MM.1S (cell line): ENCODE data around the gene OR52E5.

ENCODE experiments used
- DNase-seq: peaks from one replicate; pipeline ENCODE4 v3.0.0-alpha.2; 2015
- H2AFZ ChIP-seq: fragments of 300-600 bp; sonication (generic); 2 replicates; pipeline ENCODE4 v1.6.0; 2016; ENCODE audit warnings: antibody characterized with exemption, low read length
- H3F3A ChIP-seq: fragments of 300-600 bp; sonication (generic); 2 replicates; pipeline ENCODE4 v1.6.1; 2016; ENCODE audit warnings: mild to moderate bottlenecking, antibody characterized with exemption, low read length, moderate library complexity, mixed read lengths; ENCODE audit not compliant: insufficient read depth
- H3K27ac ChIP-seq: fragments of 300-600 bp; sonication (generic); 2 replicates; pipeline ENCODE4 v1.5.1; 2016; ENCODE audit warnings: mild to moderate bottlenecking, low read length
- H3K27me3 ChIP-seq: fragments of 300-600 bp; sonication (generic); replicated peaks from 2 replicates; pipeline ENCODE4 v1.6.0; 2016; ENCODE audit warnings: low read length; ENCODE audit not compliant: insufficient read depth
- H3K36me3 ChIP-seq: fragments of 300-600 bp; sonication (generic); replicated peaks from 2 replicates; pipeline ENCODE4 v1.6.1; 2016; ENCODE audit warnings: mild to moderate bottlenecking, low read length, mixed read lengths; ENCODE audit not compliant: insufficient read depth
- H3K4me1 ChIP-seq: fragments of 300-600 bp; sonication (generic); 2 replicates; pipeline ENCODE4 v1.6.1; 2016; ENCODE audit warnings: low read length, mixed read lengths
- H3K4me2 ChIP-seq: fragments of 300-600 bp; sonication (generic); 2 replicates; pipeline ENCODE4 v1.6.0; 2016; ENCODE audit warnings: low read depth, low read length
- H3K4me3 ChIP-seq: fragments of 300-600 bp; sonication (generic); 2 replicates; pipeline ENCODE4 v1.5.1; 2016; ENCODE audit warnings: low read length, mixed read lengths
- H3K79me2 ChIP-seq: fragments of 300-600 bp; sonication (generic); 2 replicates; pipeline ENCODE4 v1.6.1; 2016; ENCODE audit warnings: mixed run types, low read length, mixed read lengths
- H3K9ac ChIP-seq: fragments of 300-600 bp; sonication (generic); 2 replicates; pipeline ENCODE4 v1.6.1; 2016; ENCODE audit warnings: low read length, mixed read lengths
- H3K9me2 ChIP-seq: fragments of 300-600 bp; sonication (generic); replicated peaks from 2 replicates; pipeline ENCODE4 v1.6.1; 2016; ENCODE audit warnings: mild to moderate bottlenecking, low read length, mixed read lengths; ENCODE audit not compliant: insufficient read depth
- H3K9me3 ChIP-seq: fragments of 300-600 bp; sonication (generic); replicated peaks from 2 replicates; pipeline ENCODE4 v1.6.1; 2016; ENCODE audit warnings: mild to moderate bottlenecking, low read length, mixed read lengths; ENCODE audit not compliant: insufficient read depth
- H4K20me1 ChIP-seq: fragments of 300-600 bp; sonication (generic); 2 replicates; pipeline ENCODE4 v1.6.1; 2016; ENCODE audit warnings: mild to moderate bottlenecking, low read length, moderate library complexity, mixed read lengths; ENCODE audit not compliant: insufficient read depth
- EZH2 ChIP-seq: fragments of 300-600 bp; sonication (generic); optimal IDR thresholded peaks from 2 replicates; pipeline ENCODE3; 2017; ENCODE audit warnings: low read depth, mild to moderate bottlenecking, antibody characterized with exemption, low read length, mixed read lengths
- EZH2phosphoT487 ChIP-seq: fragments of 300-600 bp; sonication (generic); IDR thresholded peaks from 2 replicates; pipeline ENCODE4 v1.6.1; 2018; ENCODE audit warnings: antibody characterized with exemption, low read length
- TF ChIP-seq, protein P1 (sequence below): fragments of 300-600 bp; sonication (generic); IDR thresholded peaks from 2 replicates; pipeline ENCODE4 v1.5.1; 2016; ENCODE audit warnings: antibody characterized with exemption, low read length, mixed read lengths

OR52E5 gene

DNA sequence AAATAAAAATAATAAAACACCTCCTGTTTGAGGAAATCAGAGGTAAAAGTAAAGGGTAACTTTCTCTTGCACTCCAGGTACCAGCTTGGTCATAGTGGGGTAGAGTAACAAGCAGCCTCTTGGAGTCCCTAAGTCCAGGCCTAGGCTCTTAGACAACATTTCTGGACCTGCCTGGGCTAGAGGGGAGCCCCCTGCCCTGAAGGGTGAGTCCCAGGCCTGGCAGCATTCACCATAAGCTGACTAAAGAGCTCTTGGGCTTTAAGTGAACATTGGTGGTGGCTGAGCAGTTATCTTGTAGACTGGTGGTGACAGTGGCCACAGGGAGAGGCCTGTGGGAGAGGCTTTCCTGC is 30.4 kb downstream of the OR52E5 start:
- no peak for DNase-seq
- Histone ChIP-seq H3K79me2 (no peaks in the 10 kb centered on the region), H3K4me2 (no peak overlapping the region), H3K9me3 (no peaks in the 10 kb centered on the region), H3F3A (no peaks in the 10 kb centered on the region), H3K9me2 (no peaks in the 10 kb centered on the region), H4K20me1 (no peaks in the 10 kb centered on the region), H3K4me1 (no peaks in the 10 kb centered on the region), H2AFZ (no peak overlapping the region), H3K27me3 (no peaks in the 10 kb centered on the region), H3K9ac (no peak overlapping the region), H3K4me3 (no peak overlapping the region), H3K36me3 (no peaks in the 10 kb centered on the region), H3K27ac (no peak overlapping the region)
- TF ChIP-seq EZH2 (no peak), EZH2phosphoT487 (no peak)
- TF ChIP-seq, protein P1, sequence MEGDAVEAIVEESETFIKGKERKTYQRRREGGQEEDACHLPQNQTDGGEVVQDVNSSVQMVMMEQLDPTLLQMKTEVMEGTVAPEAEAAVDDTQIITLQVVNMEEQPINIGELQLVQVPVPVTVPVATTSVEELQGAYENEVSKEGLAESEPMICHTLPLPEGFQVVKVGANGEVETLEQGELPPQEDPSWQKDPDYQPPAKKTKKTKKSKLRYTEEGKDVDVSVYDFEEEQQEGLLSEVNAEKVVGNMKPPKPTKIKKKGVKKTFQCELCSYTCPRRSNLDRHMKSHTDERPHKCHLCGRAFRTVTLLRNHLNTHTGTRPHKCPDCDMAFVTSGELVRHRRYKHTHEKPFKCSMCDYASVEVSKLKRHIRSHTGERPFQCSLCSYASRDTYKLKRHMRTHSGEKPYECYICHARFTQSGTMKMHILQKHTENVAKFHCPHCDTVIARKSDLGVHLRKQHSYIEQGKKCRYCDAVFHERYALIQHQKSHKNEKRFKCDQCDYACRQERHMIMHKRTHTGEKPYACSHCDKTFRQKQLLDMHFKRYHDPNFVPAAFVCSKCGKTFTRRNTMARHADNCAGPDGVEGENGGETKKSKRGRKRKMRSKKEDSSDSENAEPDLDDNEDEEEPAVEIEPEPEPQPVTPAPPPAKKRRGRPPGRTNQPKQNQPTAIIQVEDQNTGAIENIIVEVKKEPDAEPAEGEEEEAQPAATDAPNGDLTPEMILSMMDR: no peak

DNA sequence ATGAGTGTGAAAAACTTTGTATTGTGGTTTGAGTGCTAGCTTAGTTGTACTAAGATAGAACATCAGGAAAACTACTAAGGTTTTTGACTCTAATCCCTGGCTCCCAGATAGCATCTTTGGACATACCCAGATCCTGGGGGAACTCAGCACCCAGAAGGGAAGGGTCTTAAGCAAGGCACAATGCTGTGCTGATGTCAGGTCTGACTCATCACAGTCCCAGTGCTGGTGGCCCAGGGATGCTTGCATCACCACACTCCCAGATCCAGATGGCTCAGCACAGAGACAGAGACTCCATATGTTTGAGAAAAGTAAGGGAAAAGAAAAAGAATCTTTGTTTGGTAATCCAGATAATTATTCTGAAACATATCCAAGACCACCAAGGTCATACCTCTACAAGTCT is 30.8 kb downstream of the OR52E5 start:
- Histone ChIP-seq H3K27ac (no peak overlapping the region), H3K4me2 (no peak overlapping the region), H3K36me3 (no peaks in the 10 kb centered on the region), H3K27me3 (no peaks in the 10 kb centered on the region), H3K4me3 (no peak overlapping the region), H4K20me1 (no peaks in the 10 kb centered on the region), H3K9ac (no peak overlapping the region), H3K4me1 (no peaks in the 10 kb centered on the region), H3K9me3 (no peaks in the 10 kb centered on the region), H3K9me2 (no peaks in the 10 kb centered on the region), H2AFZ (no peak overlapping the region), H3K79me2 (no peaks in the 10 kb centered on the region), H3F3A (no peaks in the 10 kb centered on the region)
- no peak for DNase-seq
- TF ChIP-seq, protein P1: no peak
- TF ChIP-seq EZH2phosphoT487: no peak
- no peak for TF ChIP-seq EZH2

DNA sequence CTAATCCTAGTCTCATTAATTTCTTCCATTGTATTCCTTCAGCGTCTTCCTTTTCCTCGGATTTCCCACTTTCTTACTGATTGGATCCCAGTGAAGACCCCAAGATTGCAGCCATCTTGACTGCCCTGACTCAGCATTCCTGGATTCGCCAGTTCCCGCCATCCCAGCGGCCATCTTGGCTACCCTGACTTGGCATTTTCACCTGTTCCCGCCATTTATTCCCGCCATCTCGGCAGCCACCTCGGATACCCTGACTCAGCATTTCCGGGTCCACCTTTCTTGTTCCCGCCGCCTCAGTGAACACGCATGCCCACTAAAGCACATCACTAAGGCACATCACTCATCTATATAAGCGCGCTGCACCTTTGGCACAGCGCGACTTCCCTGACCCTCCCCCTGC is 35.3 kb downstream of the OR52E5 start:
- Histone ChIP-seq H3K9me3 (no peaks in the 10 kb centered on the region), H3K36me3 (no peaks in the 10 kb centered on the region), H3K4me2 (no peak overlapping the region), H3K27ac (no peak overlapping the region), H3K27me3 (no peaks in the 10 kb centered on the region), H3K4me1 (no peaks in the 10 kb centered on the region), H4K20me1 (no peaks in the 10 kb centered on the region), H3K9me2 (no peaks in the 10 kb centered on the region), H3K4me3 (no peak overlapping the region), H3F3A (no peaks in the 10 kb centered on the region), H2AFZ (no peak overlapping the region), H3K79me2 (no peaks in the 10 kb centered on the region), H3K9ac (no peak overlapping the region)
- no peak for DNase-seq
- no peak for TF ChIP-seq EZH2phosphoT487
- no peak for TF ChIP-seq EZH2

DNA sequence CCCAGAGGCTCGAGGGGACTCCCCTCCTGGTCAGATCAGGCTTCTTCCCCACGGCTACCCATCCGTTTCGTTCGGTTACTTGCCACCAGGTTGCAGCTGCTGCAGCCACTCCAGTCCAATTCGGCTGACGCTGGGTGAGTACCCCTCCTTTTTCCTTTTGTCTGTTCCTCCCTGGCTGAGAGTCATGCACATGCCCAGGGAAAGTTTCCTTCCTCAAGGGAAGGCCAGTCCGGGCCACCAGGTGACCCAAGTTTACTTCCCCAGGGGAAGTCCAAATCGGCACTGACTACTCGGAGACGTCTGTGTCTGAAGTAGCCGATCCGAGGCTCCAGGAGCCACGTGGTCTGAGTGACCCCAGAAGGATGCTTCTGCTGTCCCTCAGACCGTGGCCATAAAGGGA is 35.8 kb downstream of the OR52E5 start:
- TF ChIP-seq EZH2 (no peak), EZH2phosphoT487 (no peak)
- TF ChIP-seq, protein P1: no peak

More for the DNA sequence above, 35.8 kb downstream of the OR52E5 start:
- H3K27ac ChIP-seq: no peak overlapping the region
- no peaks in the 10 kb centered on the region for H3K9me2 ChIP-seq
- no peaks in the 10 kb centered on the region for H3F3A ChIP-seq
- no peak overlapping the region for H3K4me2 ChIP-seq
- H2AFZ ChIP-seq: no peak overlapping the region
- no peaks in the 10 kb centered on the region for H3K9me3 ChIP-seq
- no peaks in the 10 kb centered on the region for H4K20me1 ChIP-seq
- no peaks in the 10 kb centered on the region for H3K4me1 ChIP-seq
- no peaks in the 10 kb centered on the region for H3K79me2 ChIP-seq
- no peaks in the 10 kb centered on the region for H3K27me3 ChIP-seq
- H3K36me3 ChIP-seq: no peaks in the 10 kb centered on the region
- DNase-seq: no peak
- no peak overlapping the region for H3K4me3 ChIP-seq
- no peak overlapping the region for H3K9ac ChIP-seq
